ENCODE results near the gene TEAD1. TPM values are rescaled to one million over a fixed set of nuclear protein-coding genes. Genes with fewer than 3 reads are reported as not detected.

The TEAD1 gene
- total and polyA plus RNA-seq, 2 experiments from 2014 or later, result 24.5 to 103 TPM

DNA sequence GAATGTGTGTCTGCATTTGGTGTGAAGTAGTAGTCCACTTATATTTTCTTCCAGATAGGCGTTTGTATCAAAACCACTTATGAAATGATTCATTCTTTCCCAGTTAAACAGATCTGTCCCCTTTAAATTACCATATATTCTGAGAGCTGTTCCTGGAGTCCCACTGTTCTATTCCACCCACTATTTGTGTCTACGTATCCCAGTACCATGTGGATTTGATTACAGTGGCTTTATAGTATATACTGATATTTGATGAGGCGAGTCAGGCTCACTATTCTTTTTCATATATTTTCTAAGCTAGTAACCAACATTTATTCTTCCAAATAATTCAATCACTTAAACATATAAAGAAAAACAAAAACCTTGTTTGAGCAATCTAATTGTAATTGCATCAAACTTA is 253.0 kb downstream of the TEAD1 start (continued):
- TF ChIP-seq, protein P1, sequence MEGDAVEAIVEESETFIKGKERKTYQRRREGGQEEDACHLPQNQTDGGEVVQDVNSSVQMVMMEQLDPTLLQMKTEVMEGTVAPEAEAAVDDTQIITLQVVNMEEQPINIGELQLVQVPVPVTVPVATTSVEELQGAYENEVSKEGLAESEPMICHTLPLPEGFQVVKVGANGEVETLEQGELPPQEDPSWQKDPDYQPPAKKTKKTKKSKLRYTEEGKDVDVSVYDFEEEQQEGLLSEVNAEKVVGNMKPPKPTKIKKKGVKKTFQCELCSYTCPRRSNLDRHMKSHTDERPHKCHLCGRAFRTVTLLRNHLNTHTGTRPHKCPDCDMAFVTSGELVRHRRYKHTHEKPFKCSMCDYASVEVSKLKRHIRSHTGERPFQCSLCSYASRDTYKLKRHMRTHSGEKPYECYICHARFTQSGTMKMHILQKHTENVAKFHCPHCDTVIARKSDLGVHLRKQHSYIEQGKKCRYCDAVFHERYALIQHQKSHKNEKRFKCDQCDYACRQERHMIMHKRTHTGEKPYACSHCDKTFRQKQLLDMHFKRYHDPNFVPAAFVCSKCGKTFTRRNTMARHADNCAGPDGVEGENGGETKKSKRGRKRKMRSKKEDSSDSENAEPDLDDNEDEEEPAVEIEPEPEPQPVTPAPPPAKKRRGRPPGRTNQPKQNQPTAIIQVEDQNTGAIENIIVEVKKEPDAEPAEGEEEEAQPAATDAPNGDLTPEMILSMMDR (conservative IDR thresholded peaks at IDR 0.05; ENCODE audit: low read depth in 2 of 2), result no peak

- Mint-ChIP-seq H3K4me1 (peaks cover 9% of the 10 kb centered on the region; the same call in 2 of the 3 replicates), H3K27me3 (ENCODE audit: insufficient read depth, low read depth, poor library complexity) (no peaks in the 10 kb centered on the region), H3K36me3 (ENCODE audit: low read depth) (peaks cover 23% of the 10 kb centered on the region; the same call in 2 of the 3 replicates), H3K4me3 (no peak overlapping the region), H3K27ac (no peak overlapping the region), H3K9me3 (no peaks in the 10 kb centered on the region)
- Histone ChIP-seq H3K27ac (ENCODE audit: low read depth) (no peak overlapping the region), H3K9me2 (ENCODE audit: insufficient read depth) (no peaks in the 10 kb centered on the region), H4K20me1 (replicated peaks; ENCODE audit: insufficient read depth) (no peaks in the 10 kb centered on the region), H3F3A (replicated peaks; ENCODE audit: low read depth) (no peaks in the 10 kb centered on the region), H2AFZ (no peak overlapping the region), H3K27me3 (ENCODE audit: insufficient read depth) (no peaks in the 10 kb centered on the region), H3K4me1 (ENCODE audit: insufficient read depth) (no peaks in the 10 kb centered on the region; the same call in 1 of the 2 replicates), H3K4me2 (no peak overlapping the region), H3K79me2 (replicated peaks; ENCODE audit: insufficient read depth) (no peaks in the 10 kb centered on the region), H3K36me3 (ENCODE audit: insufficient read depth) (peaks cover 7% of the 10 kb centered on the region; the same call in 1 of the 2 replicates), H3K4me3 (no peak overlapping the region)
- no peak for ATAC-seq
- DNase-seq (ENCODE audit: low spot score), result no peak
- TF ChIP-seq NANOG (IDR thresholded peaks at IDR 0.05; ENCODE audit: borderline replicate concordance) (no peak), EZH2phosphoT487 (IDR thresholded peaks at IDR 0.05; ENCODE audit: unreplicated experiment) (no peak), CREB1 (CRISPR knock-in tag; IDR thresholded peaks at IDR 0.05; ENCODE audit: low read depth) (no peak), EZH2 (IDR thresholded peaks at IDR 0.05; ENCODE audit: low read depth, unreplicated experiment) (no peak), JUNB (IDR thresholded peaks at IDR 0.05; ENCODE audit: unreplicated experiment) (no peak), ZNF331 (CRISPR knock-in tag; IDR thresholded peaks at IDR 0.05; ENCODE audit: low read depth) (no peak), ZNF462 (CRISPR knock-in tag; IDR thresholded peaks at IDR 0.05) (no peak), STAT1 (IDR thresholded peaks at IDR 0.05; ENCODE audit: unreplicated experiment) (no peak), POLR2AphosphoS5 (IDR thresholded peaks at IDR 0.05; ENCODE audit: low read depth) (no peak), REST (IDR thresholded peaks at IDR 0.05; ENCODE audit: unreplicated experiment) (no peak)
- TF ChIP-seq, protein P2, sequence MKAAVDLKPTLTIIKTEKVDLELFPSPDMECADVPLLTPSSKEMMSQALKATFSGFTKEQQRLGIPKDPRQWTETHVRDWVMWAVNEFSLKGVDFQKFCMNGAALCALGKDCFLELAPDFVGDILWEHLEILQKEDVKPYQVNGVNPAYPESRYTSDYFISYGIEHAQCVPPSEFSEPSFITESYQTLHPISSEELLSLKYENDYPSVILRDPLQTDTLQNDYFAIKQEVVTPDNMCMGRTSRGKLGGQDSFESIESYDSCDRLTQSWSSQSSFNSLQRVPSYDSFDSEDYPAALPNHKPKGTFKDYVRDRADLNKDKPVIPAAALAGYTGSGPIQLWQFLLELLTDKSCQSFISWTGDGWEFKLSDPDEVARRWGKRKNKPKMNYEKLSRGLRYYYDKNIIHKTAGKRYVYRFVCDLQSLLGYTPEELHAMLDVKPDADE (IDR thresholded peaks at IDR 0.05), result no peak
Measured at GRCh38 chr11:12927886-12928285, 253.7 kb downstream of the TEAD1 start.
